ENCODE measurements around the gene THG1L.

DNA sequence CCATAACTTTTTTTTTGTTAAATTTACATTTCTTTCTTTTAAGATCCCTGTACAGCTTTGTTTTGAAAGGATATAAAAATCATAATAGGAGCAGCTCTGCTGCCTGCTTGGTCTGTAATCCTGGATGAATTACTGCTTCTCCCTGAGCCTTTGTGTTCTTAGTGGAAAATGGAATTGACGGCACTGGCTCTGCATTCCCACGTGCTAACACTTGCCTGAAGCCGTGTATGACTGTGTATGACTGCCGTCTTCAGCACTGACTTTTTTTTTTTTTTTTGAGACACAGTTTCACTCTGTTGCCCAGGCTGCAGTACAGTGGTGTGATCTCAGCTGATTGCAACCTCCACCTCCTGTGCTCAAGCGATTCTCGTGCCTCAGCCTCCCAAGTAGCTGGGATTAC lies 4.8 kb downstream of the THG1L start:
- TF ChIP-seq CTCF (IDR thresholded peaks at IDR 0.05) (no peak), POLR2AphosphoS5 (IDR thresholded peaks at IDR 0.05) (no peak)
